H1 (cell line): ENCODE data around the gene SCGN. TPM values are rescaled to one million over a fixed set of nuclear protein-coding genes. Genes with fewer than 3 reads are reported as not detected.

Source experiments
- CTCF ChIA-PET: fragments of 300-600 bp; sonication (Branson Sonifier 250); formaldehyde crosslinking; loops from one replicate; lab custom pipeline; 2021; ENCODE audit not compliant: partially characterized antibody; lab: Charles Lee
- POLR2A ChIA-PET: fragments of 300-600 bp; sonication (Branson Sonifier 250); formaldehyde crosslinking; loops from one replicate; lab custom pipeline; 2021; ENCODE audit warnings: inconsistent platforms; ENCODE audit not compliant: partially characterized antibody; lab: Charles Lee
- DNase-seq, 2 experiments: peaks; one replicate each; pipeline versions ENCODE4 v3.0.0 to v3.0.0-alpha.2; 2010 to 2022; ENCODE audit warnings: low spot score in 2 of 2, low read depth in 1 of 2, mixed read lengths in 1 of 2
- FAIRE-seq: peaks from 2 replicates; lab custom pipeline; 2011; peaks lifted over from hg19 to GRCh38; lab: Jason Lieb, UNC
- H2AFZ ChIP-seq: 2 replicates; pipeline ENCODE4 v1.8.1; 2012; ENCODE audit warnings: low read length, inconsistent platforms
- H2AK5ac ChIP-seq: 2 replicates; pipeline ENCODE4 v1.6.1; 2013; ENCODE audit warnings: low read depth, low read length
- H2BK120ac ChIP-seq: replicated peaks from 2 replicates; pipeline ENCODE3; 2013; ENCODE audit warnings: low read depth, low read length, inconsistent platforms
- H2BK12ac ChIP-seq: 2 replicates; pipeline ENCODE4 v1.6.1; 2013; ENCODE audit warnings: low read depth, low read length
- H2BK15ac ChIP-seq: 2 replicates; pipeline ENCODE4 v1.6.1; 2013; ENCODE audit warnings: low read length
- H2BK20ac ChIP-seq: 2 replicates; pipeline ENCODE4 v1.6.1; 2013; ENCODE audit warnings: low read length
- H2BK5ac ChIP-seq: 2 replicates; pipeline ENCODE4 v1.6.1; 2013; ENCODE audit warnings: low read depth, low read length
- H3K14ac ChIP-seq: 2 replicates; pipeline ENCODE4 v1.6.1; 2013; ENCODE audit warnings: inconsistent platforms; ENCODE audit not compliant: insufficient read length
- H3K18ac ChIP-seq: 2 replicates; pipeline ENCODE4 v1.6.1; 2013; ENCODE audit warnings: low read length; ENCODE audit errors: extremely low read depth
- H3K23ac ChIP-seq: 2 replicates; pipeline ENCODE4 v1.6.1; 2013; ENCODE audit warnings: inconsistent platforms; ENCODE audit not compliant: insufficient read length
- H3K23me2 ChIP-seq: 2 replicates; pipeline ENCODE4 v1.6.1; 2013; ENCODE audit warnings: low read depth, low read length
- H3K27ac ChIP-seq: 2 replicates; pipeline ENCODE4 v1.6.1; 2011; ENCODE audit warnings: low read depth, low read length, inconsistent platforms
- H3K27me3 ChIP-seq, 4 experiments: replicated peaks in 1 of 4; 1 replicate in 1 of 4; 2 replicates in 3 of 4; pipeline versions ENCODE4 v1.6.1 to v1.8.1; 2011 to 2013; ENCODE audit warnings: low read length in 3 of 4, mild to moderate bottlenecking in 3 of 4, inconsistent platforms in 2 of 4, mixed read lengths in 2 of 4, moderate library complexity in 1 of 4; ENCODE audit not compliant: control insufficient read depth in 3 of 4, insufficient read depth in 3 of 4; ENCODE audit errors: extremely low read depth in 1 of 4
- H3K36me3 ChIP-seq, 4 experiments: 2 replicates each; pipeline versions ENCODE4 v1.6.1 to v1.8.1; 2011 to 2013; ENCODE audit warnings: mild to moderate bottlenecking in 4 of 4, low read length in 3 of 4, moderate library complexity in 2 of 4, control low read depth in 1 of 4, inconsistent platforms in 1 of 4; ENCODE audit not compliant: insufficient read depth in 4 of 4, control insufficient read depth in 2 of 4
- H3K4ac ChIP-seq: replicated peaks from 2 replicates; pipeline ENCODE3; 2013; ENCODE audit warnings: low read length, low read depth, mixed read lengths, inconsistent platforms; ENCODE audit not compliant: insufficient read length
- H3K4me1 ChIP-seq, 4 experiments: replicated peaks in 1 of 4; 1 replicate in 1 of 4; 2 replicates in 3 of 4; pipeline versions ENCODE4 v1.6.1 to v1.8.1; 2011 to 2013; ENCODE audit warnings: low read length in 3 of 4, inconsistent platforms in 2 of 4, mixed read lengths in 1 of 4; ENCODE audit not compliant: insufficient read depth in 4 of 4, control insufficient read depth in 3 of 4
- H3K4me2 ChIP-seq, 2 experiments: 2 replicates each; pipeline versions ENCODE4 v1.6.1 to v1.8.1; 2011 to 2013; ENCODE audit warnings: low read depth in 2 of 2, low read length in 2 of 2, control low read depth in 1 of 2, inconsistent platforms in 1 of 2, mild to moderate bottlenecking in 1 of 2; ENCODE audit not compliant: insufficient read depth in 1 of 2
- H3K4me3 ChIP-seq, 4 experiments: fragments of 200-600, 300-600 bp in 1 of 4; sonication (generic), shearing (Covaris generic), sonication (Bioruptor Twin) in 1 of 4; 2 replicates each; pipeline versions ENCODE4 v1.5.1 to v1.8.1; 2011 to 2016; ENCODE audit warnings: low read length in 4 of 4, low read depth in 3 of 4, control low read depth in 2 of 4, inconsistent platforms in 2 of 4, mild to moderate bottlenecking in 2 of 4, mixed read lengths in 1 of 4, moderate library complexity in 1 of 4; ENCODE audit not compliant: insufficient read depth in 2 of 4; ENCODE audit errors: extremely low read depth in 1 of 4
- H3K56ac ChIP-seq: replicated peaks from 2 replicates; pipeline ENCODE3; 2013; ENCODE audit warnings: low read depth, mild to moderate bottlenecking, mixed read lengths, low read length, inconsistent platforms; ENCODE audit not compliant: insufficient read length
- H3K79me1 ChIP-seq: 2 replicates; pipeline ENCODE4 v1.6.1; 2013; ENCODE audit warnings: low read depth, low read length, control low read depth
- H3K79me2 ChIP-seq, 2 experiments: 2 replicates each; pipeline versions ENCODE4 v1.6.1 to v1.8.1; 2012 to 2013; ENCODE audit warnings: low read length in 2 of 2, mild to moderate bottlenecking in 2 of 2, inconsistent platforms in 1 of 2; ENCODE audit not compliant: insufficient read depth in 2 of 2, control insufficient read depth in 1 of 2
- H3K9ac ChIP-seq, 4 experiments: replicated peaks in 1 of 4; 1 replicate in 1 of 4; 2 replicates in 3 of 4; pipeline versions ENCODE4 v1.6.1 to v1.8.1; 2011 to 2013; ENCODE audit warnings: low read depth in 3 of 4, low read length in 3 of 4, control low read depth in 2 of 4, mild to moderate bottlenecking in 2 of 4, moderate library complexity in 2 of 4, inconsistent platforms in 1 of 4; ENCODE audit errors: extremely low read depth in 1 of 4
- H3K9me3 ChIP-seq, 2 experiments: 2 replicates each; pipeline versions ENCODE4 v1.6.1 to v1.8.1; 2012 to 2013; ENCODE audit warnings: mild to moderate bottlenecking in 2 of 2, moderate library complexity in 2 of 2, control low read depth in 1 of 2, inconsistent platforms in 1 of 2, low read depth in 1 of 2, low read length in 1 of 2, mixed read lengths in 1 of 2; ENCODE audit not compliant: insufficient read depth in 2 of 2
- H4K20me1 ChIP-seq, 2 experiments: replicated peaks in 1 of 2; 2 replicates each; pipeline versions ENCODE3 to v1.8.1; 2011 to 2013; ENCODE audit warnings: inconsistent platforms in 2 of 2, low read length in 2 of 2, mild to moderate bottlenecking in 1 of 2; ENCODE audit not compliant: insufficient read depth in 2 of 2, control insufficient read depth in 1 of 2
- H4K5ac ChIP-seq: 2 replicates; pipeline ENCODE4 v1.6.1; 2013; ENCODE audit warnings: low read length, low read depth, mixed read lengths, inconsistent platforms; ENCODE audit not compliant: insufficient read length
- H4K8ac ChIP-seq: 2 replicates; pipeline ENCODE4 v1.8.0; 2013; ENCODE audit warnings: mild to moderate bottlenecking, moderate library complexity, low read length, inconsistent platforms; ENCODE audit not compliant: insufficient read depth; ENCODE audit errors: extremely low read depth
- H4K91ac ChIP-seq: replicated peaks from 2 replicates; pipeline ENCODE3; 2013; ENCODE audit warnings: low read length, mixed read lengths, inconsistent platforms; ENCODE audit not compliant: insufficient read length
- CEBPB ChIP-seq: IDR thresholded peaks from 2 replicates; pipeline ENCODE4 v1.6.1; 2012; ENCODE audit warnings: low read depth, low read length
- CHD2 ChIP-seq: IDR thresholded peaks from 2 replicates; pipeline ENCODE4 v1.6.1; 2012; ENCODE audit warnings: low read length, improper control_type of control experiment
- EZH2 ChIP-seq: fragments of 200-600 bp; sonication (generic); IDR thresholded peaks from 2 replicates; pipeline ENCODE4 v1.7.1; 2012; ENCODE audit warnings: low read depth, mild to moderate bottlenecking, moderate library complexity, low read length, inconsistent platforms; ENCODE audit not compliant: severe bottlenecking
- JUN ChIP-seq: IDR thresholded peaks from 2 replicates; pipeline ENCODE4 v1.6.1; 2011; ENCODE audit warnings: low read depth, mild to moderate bottlenecking, improper control_type of control experiment, low read length
- JUND ChIP-seq: IDR thresholded peaks from 2 replicates; pipeline ENCODE4 v1.6.1; 2011; ENCODE audit warnings: mild to moderate bottlenecking, improper control_type of control experiment, low read length
- KDM1A ChIP-seq: fragments of 200-600, 300-600 bp; sonication (generic); IDR thresholded peaks from 2 replicates; pipeline ENCODE4 v1.7.1; 2016; ENCODE audit warnings: mild to moderate bottlenecking, low read length, borderline replicate concordance
- KDM5A ChIP-seq: fragments of 200-600 bp; IDR thresholded peaks from 2 replicates; pipeline ENCODE4 v1.7.1; 2012; ENCODE audit warnings: mild to moderate bottlenecking, low read length, inconsistent platforms, mixed read lengths
- NRF1 ChIP-seq: IDR thresholded peaks from 2 replicates; pipeline ENCODE4 v1.6.1; 2011; ENCODE audit warnings: mild to moderate bottlenecking, low read depth, low read length, improper control_type of control experiment
- PHF8 ChIP-seq: fragments of 200-600 bp; sonication (generic); conservative IDR thresholded peaks from 2 replicates; pipeline ENCODE4 v1.7.1; 2012; ENCODE audit warnings: low read depth, mild to moderate bottlenecking, inconsistent platforms, low read length, moderate library complexity
- POLR2AphosphoS5 ChIP-seq: IDR thresholded peaks from 2 replicates; pipeline ENCODE4 v1.6.1; 2011; ENCODE audit warnings: low read depth, low read length
- POU5F1 ChIP-seq: IDR thresholded peaks from 2 replicates; pipeline ENCODE4 v1.6.1; 2011; ENCODE audit warnings: low read depth, mild to moderate bottlenecking, low read length, moderate library complexity
- SIRT6 ChIP-seq: IDR thresholded peaks from one replicate; pipeline ENCODE4 v1.7.1; 2012; ENCODE audit warnings: low read length, inconsistent platforms
- SRF ChIP-seq: IDR thresholded peaks from 2 replicates; pipeline ENCODE4 v1.6.1; 2011; ENCODE audit warnings: mild to moderate bottlenecking, low read depth, low read length, moderate library complexity
- SUZ12 ChIP-seq: fragments of 200-600 bp; sonication (generic); IDR thresholded peaks from 2 replicates; pipeline ENCODE4 v1.6.1; 2012; ENCODE audit warnings: mild to moderate bottlenecking, inconsistent platforms, low read length, moderate library complexity, mixed read lengths
- WGBS, 2 experiments: shearing (Covaris generic) in 1 of 2; methylation state at CpG; one replicate each; pipeline versions ENCODE4 v1.1.6 to v1.1.7; 2013 to 2015; ENCODE audit warnings: low lambda C conversion rate in 2 of 2, mixed read lengths in 2 of 2, inconsistent platforms in 1 of 2, low coverage in 1 of 2, missing lambda C conversion rate in 1 of 2; ENCODE audit not compliant: insufficient replicate concordance in 2 of 2, insufficient coverage in 1 of 2, insufficient read length in 1 of 2; ENCODE audit errors: extremely low coverage in 1 of 2, missing lambda C conversion rate in 1 of 2; 5-methylcytosine and 5-hydroxymethylcytosine counted together
- polyA plus RNA-seq, 7 experiments: library from polyadenylated mRNA; depleted of rRNA in 3 of 7; stranded (reverse) in 5 of 7; unstranded in 2 of 7; fragments of >200 nt in 5 of 7; fragments of 200-250 nt in 2 of 7; gene quantifications; 1 replicate in 5 of 7; 2 replicates in 1 of 7; 4 replicates in 1 of 7; pipeline versions ENCODE4 v1.2.1 to v1.2.3, GENCODE V29; 2011 to 2013; ENCODE audit warnings: missing spikeins in 2 of 7, mixed read lengths in 2 of 7
- total RNA-seq: library from RNA; stranded (reverse); fragmentation: NEBNext Ultra II Directional; extraction: Animal tissue kit (Norgen Biotek cat#: 25700); gene quantifications from 2 replicates; pipeline ENCODE4 v1.2.1, GENCODE V29; 2021
- TF ChIP-seq, protein P1 (sequence below): IDR thresholded peaks from 2 replicates; pipeline ENCODE4 v1.6.1; 2012; ENCODE audit warnings: inconsistent platforms

The SCGN gene
- total and polyA plus RNA-seq, 2 of the 8 experiments (the other 6 are each of a cell fraction or from before 2014, with no cell fraction given), result not detected

DNA sequence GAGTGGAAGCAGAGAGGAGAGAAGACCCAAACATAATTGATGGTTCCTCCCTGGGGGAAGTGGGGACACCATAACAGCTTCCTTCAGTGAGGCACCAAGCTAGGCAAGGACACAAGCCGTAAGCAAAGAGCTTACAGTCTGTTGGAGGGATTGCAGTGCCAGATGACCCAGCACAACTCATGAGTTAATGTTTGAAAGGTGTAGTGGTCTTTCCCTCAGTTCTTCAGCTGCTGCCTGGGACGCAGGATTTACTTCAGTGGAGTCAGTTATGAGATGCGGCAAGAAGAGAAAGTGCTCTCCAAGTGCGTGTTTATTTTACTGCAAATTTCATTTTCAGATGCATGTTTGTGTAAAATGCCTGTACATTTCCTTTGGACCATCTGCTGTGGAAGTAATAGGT lies 63.8 kb downstream of the SCGN start:
- H4K91ac ChIP-seq, result no peak overlapping the region
- WGBS, 2 experiments, result 92% methylated on average over 4 of the region's 4 CpGs; no CpG with 5 or more reads in 1 of the 2 experiments
- CTCF ChIA-PET, result interaction anchor here (0.6 to 1.9 kb wide), 9 partner anchors 9 to 492 kb away, joined by 3 to 6 read pairs (median 3); no protein-coding TSS in a partner anchor

More for the DNA sequence above, 63.8 kb downstream of the SCGN start:
- H2BK15ac ChIP-seq, result no peak overlapping the region
- no peak overlapping the region for H3K18ac ChIP-seq
- H2BK5ac ChIP-seq, result no peak overlapping the region
- no peak for FAIRE-seq
- H3K4me1 ChIP-seq, result no peaks in the 10 kb centered on the region
- no peak overlapping the region for H3K23ac ChIP-seq
- TF ChIP-seq SUZ12 (no peak), PHF8 (no peak), NRF1 (no peak), KDM1A (no peak), POU5F1 (no peak), EZH2 (no peak), CEBPB (no peak), POLR2AphosphoS5 (no peak), SIRT6 (no peak), SRF (no peak), CHD2 (no peak), JUND (no peak), KDM5A (no peak), JUN (no peak)
- TF ChIP-seq, protein P1, sequence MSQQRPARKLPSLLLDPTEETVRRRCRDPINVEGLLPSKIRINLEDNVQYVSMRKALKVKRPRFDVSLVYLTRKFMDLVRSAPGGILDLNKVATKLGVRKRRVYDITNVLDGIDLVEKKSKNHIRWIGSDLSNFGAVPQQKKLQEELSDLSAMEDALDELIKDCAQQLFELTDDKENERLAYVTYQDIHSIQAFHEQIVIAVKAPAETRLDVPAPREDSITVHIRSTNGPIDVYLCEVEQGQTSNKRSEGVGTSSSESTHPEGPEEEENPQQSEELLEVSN, result no peak
- TF ChIP-seq, all 59 proteins: peak for 0
- Histone ChIP-seq H3K36me3 (no peaks in the 10 kb centered on the region), H2BK20ac (no peak overlapping the region), H4K8ac (no peak overlapping the region), H3K4me3 (no peak overlapping the region), H3K27me3 (peaks cover 0 to 1% (median 0%) of the 10 kb centered on the region in 4 experiments; a peak in 1 of 7 replicates), H4K5ac (no peak overlapping the region), H2BK12ac (no peak overlapping the region), H2AK5ac (no peak overlapping the region), H2BK120ac (no peak overlapping the region), H3K56ac (no peak overlapping the region), H3K9me3 (no peaks in the 10 kb centered on the region), H3K14ac (no peak overlapping the region), H3K23me2 (no peaks in the 10 kb centered on the region), H2AFZ (no peak overlapping the region), H3K9ac (no peak overlapping the region), H3K27ac (no peak overlapping the region), H3K4ac (no peak overlapping the region), H3K79me2 (no peaks in the 10 kb centered on the region), H3K4me2 (no peak overlapping the region), H4K20me1 (no peaks in the 10 kb centered on the region), H3K79me1 (no peaks in the 10 kb centered on the region)
- POLR2A ChIA-PET, result no interaction called here
- DNase-seq, result no peak
